HepG2 (cell line): Measurements from ENCODE around the gene RNASE8. TPM values are rescaled to one million over a fixed set of nuclear protein-coding genes. Genes with fewer than 3 reads are reported as not detected.

ENCODE experiments used
- ASH2L ChIP-seq: fragments of 300-600, 200-600 bp; sonication (generic); IDR thresholded peaks from 2 replicates; pipeline ENCODE4 v1.7.0; 2017; ENCODE audit warnings: low read depth, mild to moderate bottlenecking, moderate library complexity, mixed read lengths, low read length; ENCODE audit not compliant: insufficient read length
- CREB1 ChIP-seq, 2 experiments: fragments of 450-650 bp in 1 of 2; IDR thresholded peaks; 2 replicates each; pipeline ENCODE4 v1.6.1; 2016 to 2017; ENCODE audit warnings: control low read depth in 1 of 2, mild to moderate bottlenecking in 1 of 2, missing compliant biosample characterization in 1 of 2, missing genetic modification characterization in 1 of 2
- DPF2 ChIP-seq: sonication (generic); formaldehyde crosslinking; IDR thresholded peaks from 2 replicates; pipeline ENCODE4 v1.4.0; 2020; ENCODE audit warnings: mild to moderate bottlenecking, low read depth, missing genetic modification reagents, borderline replicate concordance
- ERF ChIP-seq: IDR thresholded peaks from 2 replicates; pipeline ENCODE4 v1.6.1; 2018; ENCODE audit warnings: missing biosample characterization, missing genetic modification reagents
- FOXC1 ChIP-seq: sonication (generic); formaldehyde crosslinking; IDR thresholded peaks from 2 replicates; pipeline ENCODE4 v1.8.0; 2022; ENCODE audit warnings: mild to moderate bottlenecking, missing genetic modification reagents, borderline replicate concordance
- NCOA1 ChIP-seq: sonication (generic); formaldehyde crosslinking; IDR thresholded peaks from 2 replicates; pipeline ENCODE4 v1.9.0; 2021; ENCODE audit warnings: missing genetic modification reagents
- PHB2 ChIP-seq: fragments of 450-650 bp; IDR thresholded peaks from 2 replicates; pipeline ENCODE4 v1.6.1; 2018; ENCODE audit not compliant: partially characterized antibody
- PITX1 ChIP-seq: sonication (generic); formaldehyde crosslinking; IDR thresholded peaks from 2 replicates; pipeline ENCODE4 v1.5.1; 2020; ENCODE audit warnings: mild to moderate bottlenecking, missing genetic modification reagents
- TBX3 ChIP-seq: fragments of 450-650 bp; IDR thresholded peaks from 2 replicates; pipeline ENCODE4 v1.6.1; 2017; ENCODE audit warnings: antibody characterized with exemption, mild to moderate bottlenecking, inconsistent platforms, borderline replicate concordance
- THAP9 ChIP-seq: sonication (generic); formaldehyde crosslinking; IDR thresholded peaks from 2 replicates; pipeline ENCODE4; 2020; ENCODE audit warnings: missing genetic modification reagents, mild to moderate bottlenecking, borderline replicate concordance
- ZBED4 ChIP-seq: sonication (generic); formaldehyde crosslinking; IDR thresholded peaks from 2 replicates; pipeline ENCODE4 v1.4.0; 2020; ENCODE audit warnings: missing genetic modification reagents, borderline replicate concordance
- ZBTB4 ChIP-seq: sonication (generic); formaldehyde crosslinking; IDR thresholded peaks from 2 replicates; pipeline ENCODE4 v1.4.0; 2020; ENCODE audit warnings: missing genetic modification reagents, mild to moderate bottlenecking, borderline replicate concordance
- ZFP36 ChIP-seq: fragments of 150-350 bp; IDR thresholded peaks from 2 replicates; pipeline ENCODE4 v1.6.1; 2018; ENCODE audit warnings: borderline replicate concordance, low read length, low read depth; ENCODE audit not compliant: partially characterized antibody
- ZNF136 ChIP-seq: sonication (generic); formaldehyde crosslinking; IDR thresholded peaks from 2 replicates; pipeline ENCODE4 v1.8.1; 2022; ENCODE audit warnings: low read depth, mild to moderate bottlenecking, moderate library complexity, missing genetic modification reagents
- ZNF207 ChIP-seq: fragments of 450-650 bp; IDR thresholded peaks from 2 replicates; pipeline ENCODE4 v1.6.1; 2016; ENCODE audit warnings: antibody characterized with exemption, borderline replicate concordance
- ZNF431 ChIP-seq: sonication (generic); formaldehyde crosslinking; IDR thresholded peaks from 2 replicates; pipeline ENCODE4 v1.9.0; 2022; ENCODE audit warnings: missing genetic modification reagents, low read depth, mild to moderate bottlenecking, borderline replicate concordance
- ZNF558 ChIP-seq: sonication (generic); formaldehyde crosslinking; IDR thresholded peaks from 2 replicates; pipeline ENCODE4 v1.9.0; 2022; ENCODE audit warnings: mild to moderate bottlenecking, missing genetic modification reagents, borderline replicate concordance
- ZNF878 ChIP-seq: sonication (generic); formaldehyde crosslinking; IDR thresholded peaks from 2 replicates; pipeline ENCODE4 v1.8.1; 2023; ENCODE audit warnings: mild to moderate bottlenecking, missing genetic modification reagents, moderate library complexity
- polyA plus RNA-seq, 8 experiments: library from polyadenylated mRNA; depleted of rRNA in 3 of 8; stranded (reverse) in 7 of 8; unstranded in 1 of 8; fragments of >200 nt; fragmentation: Illumina TruSeq in 4 of 8; extraction: Trizol in 4 of 8; gene quantifications; 2 replicates each; pipeline versions ENCODE4 v1.2.1 to v1.2.3, GENCODE V29; 2011 to 2016; ENCODE audit warnings: low read depth in 4 of 8, missing spikeins in 1 of 8, mixed read lengths in 1 of 8; ENCODE audit not compliant: insufficient read depth in 1 of 8
- total RNA-seq, 5 experiments: library from RNA; depleted of rRNA; stranded (reverse); fragments of >200 nt; fragmentation: Illumina TruSeq; extraction: Trizol; gene quantifications; 2 replicates each; pipeline ENCODE4 v1.2.3, GENCODE V29; 2016; ENCODE audit warnings: low read depth in 1 of 5

RNASE8 gene
- total and polyA plus RNA-seq, 2 of the 13 experiments (the other 11 are each of a cell fraction or from before 2014, with no cell fraction given): not detected

- no peak for TF ChIP-seq ZNF136 (CRISPR knock-in tag)
- TF ChIP-seq DPF2 (CRISPR knock-in tag): peak; percentile 98
- TF ChIP-seq ERF: peak; percentile 88; the same call in 1 of the 2 replicates
- TF ChIP-seq ZFP36: no peak
- TF ChIP-seq ZNF431 (CRISPR knock-in tag): 0 out of 2 replicates have a peak, but pooled peaks have one; percentile 28
- peak; percentile 74 for TF ChIP-seq ZNF878
- TF ChIP-seq PITX1 (CRISPR knock-in tag): peak; percentile 90
- no peak; the same call in 1 of the 2 replicates for TF ChIP-seq ZNF558
- no peak for TF ChIP-seq THAP9 (CRISPR knock-in tag)
- peak; percentile 95; the same call in 1 of the 2 replicates for TF ChIP-seq NCOA1
- TF ChIP-seq ZNF207: no peak
- peak; percentile 90; the same call in 1 of the 2 replicates for TF ChIP-seq ZBED4 (CRISPR knock-in tag)
- TF ChIP-seq TBX3: peak; percentile 98
- TF ChIP-seq ZBTB4 (CRISPR knock-in tag): no peak; the same call in 1 of the 2 replicates
- no peak for TF ChIP-seq PHB2
- peak; percentile 98 for TF ChIP-seq ASH2L
- peak; percentile 64; the same call in 1 of the 2 replicates for TF ChIP-seq FOXC1
- TF ChIP-seq CREB1 (IDR thresholded peaks at IDR 0.05): peak; percentile 30; the same call in 1 of the 2 replicates
- peak; percentile 49; the same call in 1 of the 2 replicates for TF ChIP-seq CREB1 (CRISPR knock-in tag; IDR thresholded peaks at IDR 0.05)
Measured at GRCh38 chr14:21054123-21054767, 3.4 kb upstream of the RNASE8 start (continued).
